ENCODE data around the gene CHCT1. TPM values are rescaled to one million over a fixed set of nuclear protein-coding genes. Genes with fewer than 3 reads are reported as not detected.
"Not testable (repeated sequence)": the region's sequence is repeated elsewhere in the genome, so short reads cannot be mapped to it uniquely, and the experiment has no call there.

The CHCT1 gene
- total RNA-seq, 1 donor from 2014 or later, result not detected

GRCh38 chr17:60403962-60404361 lies 18.3 kb upstream of the CHCT1 start:
- TF ChIP-seq CTCF (IDR thresholded peaks at IDR 0.05), result no peak
- Histone ChIP-seq H3K27ac (no peak overlapping the region), H3K4me1 (no peaks in the 10 kb centered on the region), H3K9me3 (no peaks in the 10 kb centered on the region), H3K36me3 (no peaks in the 10 kb centered on the region), H3K27me3 (no peaks in the 10 kb centered on the region), H3K4me3 (no peak overlapping the region)
- DNase-seq (no peak), ATAC-seq (no peak)
- intact Hi-C loops (cut with DNase I), result no loop called here

DNA sequence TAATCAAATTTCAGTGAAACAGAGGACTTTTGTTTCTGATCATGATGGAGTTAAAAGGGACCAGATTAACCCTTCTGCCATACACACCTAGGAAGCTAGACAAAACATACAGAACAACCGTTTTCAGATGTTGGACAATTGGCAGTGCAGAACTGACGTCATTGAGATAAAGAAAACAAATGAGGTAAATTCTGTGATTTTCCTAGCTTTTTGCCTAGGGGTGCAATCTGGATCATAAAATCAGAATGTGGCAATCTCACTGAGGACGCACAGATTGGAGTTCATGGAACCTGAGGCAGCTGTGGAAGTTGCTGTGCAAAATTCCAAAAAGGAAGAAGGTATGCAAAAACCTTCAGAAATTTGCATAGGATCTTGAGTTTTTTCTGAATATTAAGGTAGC lies 15.4 kb upstream of the CHCT1 start:
- DNase-seq, result no peak
- no peaks in the 10 kb centered on the region for H3K36me3 ChIP-seq
- H3K27ac ChIP-seq, result no peak overlapping the region
- intact Hi-C loops (cut with DNase I), result no loop called here
- H3K4me1 ChIP-seq, result no peaks in the 10 kb centered on the region
- no peaks in the 10 kb centered on the region for H3K9me3 ChIP-seq
- no peak overlapping the region for H3K4me3 ChIP-seq
- no peak for ATAC-seq
- no peak for TF ChIP-seq CTCF (IDR thresholded peaks at IDR 0.05)
- no peaks in the 10 kb centered on the region for H3K27me3 ChIP-seq

DNA sequence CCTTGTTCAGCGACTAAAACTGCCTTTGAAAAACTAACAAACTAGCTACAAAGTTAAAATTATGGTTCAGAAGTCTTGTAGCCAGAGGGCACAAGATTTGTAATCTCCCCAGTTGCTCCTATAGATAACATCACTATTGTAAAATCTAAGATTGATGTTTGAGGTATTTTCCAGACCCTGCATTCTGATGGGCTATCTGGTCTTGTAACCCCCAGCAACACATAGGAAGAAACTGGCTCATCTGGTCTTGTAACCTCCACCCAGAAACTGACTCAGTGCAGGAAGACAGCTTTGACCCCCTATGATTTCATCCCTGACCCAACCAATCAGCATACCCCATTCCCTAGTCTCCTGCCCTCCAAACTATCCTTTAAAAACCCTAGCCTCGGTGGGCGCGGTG lies 12.3 kb upstream of the CHCT1 start:
- H3K27ac ChIP-seq, result no peak overlapping the region
- no peaks in the 10 kb centered on the region for H3K9me3 ChIP-seq
- H3K27me3 ChIP-seq, result no peaks in the 10 kb centered on the region
- no peak for ATAC-seq
- intact Hi-C loops (cut with DNase I), result no loop called here
- no peaks in the 10 kb centered on the region for H3K4me1 ChIP-seq
- no peak for DNase-seq
- H3K36me3 ChIP-seq, result no peaks in the 10 kb centered on the region
- H3K4me3 ChIP-seq, result no peak overlapping the region
- TF ChIP-seq CTCF (IDR thresholded peaks at IDR 0.05), result no peak

- no peak for TF ChIP-seq CTCF (IDR thresholded peaks at IDR 0.05)
- intact Hi-C loops (cut with DNase I), result no loop called here
- DNase-seq, result no peak
Measured at GRCh38 chr17:60412701-60413100, 9.6 kb upstream of the CHCT1 start.

DNA sequence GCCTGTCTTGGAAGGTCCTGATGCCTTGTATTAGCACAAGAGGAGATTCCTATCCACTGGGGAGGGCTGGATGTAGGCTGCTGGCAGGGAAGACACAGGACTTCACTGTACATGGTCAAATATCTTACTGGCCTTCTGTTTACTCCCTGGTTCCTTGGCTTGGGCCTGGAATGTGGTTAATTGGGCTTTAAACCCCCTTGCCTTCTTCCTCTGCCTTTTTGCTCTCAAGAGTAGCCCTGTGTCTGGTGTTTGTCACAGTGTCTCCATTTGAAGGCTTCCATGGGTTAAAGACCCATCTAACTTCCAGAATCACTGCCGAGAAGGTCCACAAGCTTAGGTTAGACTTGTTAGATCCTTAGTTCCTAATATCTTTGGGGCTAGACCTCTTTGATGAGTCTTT lies 7.1 kb upstream of the CHCT1 start:
- no peak for TF ChIP-seq CTCF (IDR thresholded peaks at IDR 0.05)
- Histone ChIP-seq H3K9me3 (no peaks in the 10 kb centered on the region), H3K4me1 (no peaks in the 10 kb centered on the region), H3K36me3 (no peaks in the 10 kb centered on the region), H3K27ac (no peak overlapping the region), H3K4me3 (no peak overlapping the region), H3K27me3 (no peaks in the 10 kb centered on the region)
- ATAC-seq (no peak), DNase-seq (no peak)
- intact Hi-C loops (cut with DNase I), result no loop called here

More at GRCh38 chr17:60412701-60413100, 9.6 kb upstream of the CHCT1 start:
- no peaks in the 10 kb centered on the region for H3K27me3 ChIP-seq
- H3K9me3 ChIP-seq, result no peaks in the 10 kb centered on the region
- no peak overlapping the region for H3K27ac ChIP-seq
- H3K4me3 ChIP-seq, result no peak overlapping the region
- no peak for ATAC-seq
- H3K36me3 ChIP-seq, result no peaks in the 10 kb centered on the region
- H3K4me1 ChIP-seq, result no peaks in the 10 kb centered on the region

DNA sequence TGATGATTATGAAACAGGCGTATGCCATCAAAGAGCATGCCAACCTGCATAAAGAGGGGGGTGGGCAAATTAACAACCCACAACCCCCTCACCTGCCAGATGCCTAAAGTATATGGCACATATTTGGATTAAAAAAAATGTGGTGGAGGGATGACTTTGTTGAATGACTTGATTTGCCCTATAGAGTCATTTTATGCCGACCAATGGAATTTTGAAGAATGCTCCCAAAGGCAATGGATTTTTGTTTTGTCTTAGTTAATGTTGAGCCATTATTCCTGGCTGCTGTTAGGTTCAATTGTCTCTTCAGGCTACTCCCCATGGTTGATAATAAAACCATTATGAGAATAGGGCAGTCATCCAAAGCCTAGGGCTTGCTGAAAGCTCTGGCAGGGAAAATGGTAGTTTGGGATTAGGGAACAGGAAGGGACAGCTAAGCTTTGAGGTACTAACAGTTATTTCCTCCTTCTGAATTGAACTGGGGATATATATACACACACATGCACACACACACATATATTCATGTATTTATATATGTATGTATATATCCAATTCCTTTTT lies 5.8 kb upstream of the CHCT1 start:
- intact Hi-C loops (cut with DNase I), result no loop called here
- no peak for DNase-seq
- Histone ChIP-seq H3K4me1 (peaks cover 3% of the 10 kb centered on the region), H3K27me3 (no peaks in the 10 kb centered on the region), H3K4me3 (no peak overlapping the region), H3K9me3 (no peaks in the 10 kb centered on the region), H3K27ac (no peak overlapping the region), H3K36me3 (no peaks in the 10 kb centered on the region)
- no peak for TF ChIP-seq CTCF (IDR thresholded peaks at IDR 0.05)
- no peak for ATAC-seq

- H3K9me3 ChIP-seq; ATAC-seq; H3K4me1 ChIP-seq; H3K4me3 ChIP-seq; H3K36me3 ChIP-seq; H3K27ac ChIP-seq; intact Hi-C loops (cut with DNase I); H3K27me3 ChIP-seq; DNase-seq: not testable (repeated sequence)
Measured at GRCh38 chr17:60419003-60419402, 3.3 kb upstream of the CHCT1 start.

- H3K4me3 ChIP-seq; H3K9me3 ChIP-seq; DNase-seq; H3K27ac ChIP-seq; ATAC-seq; H3K36me3 ChIP-seq; H3K4me1 ChIP-seq; intact Hi-C loops (cut with DNase I); H3K27me3 ChIP-seq: not testable (repeated sequence)
Measured at GRCh38 chr17:60419875-60420274, 2.4 kb upstream of the CHCT1 start.
